Raji (cell line): ENCODE measurements around the gene CXorf58.

ENCODE experiments used
- POLR2A ChIP-seq: IDR thresholded peaks from 2 replicates; pipeline ENCODE4 v1.6.1; 2011; ENCODE audit warnings: low read depth, low read length, control low read depth; ENCODE audit not compliant: insufficient read depth

Gene CXorf58

GRCh38 chrX:23982891-23983290 lies 75.1 kb downstream of the CXorf58 start:
- TF ChIP-seq POLR2A: no peak
